ENCODE results near the gene DBN1.
"Not testable (repeated sequence)": the region's sequence is repeated elsewhere in the genome, so short reads cannot be mapped to it uniquely, and the experiment has no call there.

DBN1 gene

DNA sequence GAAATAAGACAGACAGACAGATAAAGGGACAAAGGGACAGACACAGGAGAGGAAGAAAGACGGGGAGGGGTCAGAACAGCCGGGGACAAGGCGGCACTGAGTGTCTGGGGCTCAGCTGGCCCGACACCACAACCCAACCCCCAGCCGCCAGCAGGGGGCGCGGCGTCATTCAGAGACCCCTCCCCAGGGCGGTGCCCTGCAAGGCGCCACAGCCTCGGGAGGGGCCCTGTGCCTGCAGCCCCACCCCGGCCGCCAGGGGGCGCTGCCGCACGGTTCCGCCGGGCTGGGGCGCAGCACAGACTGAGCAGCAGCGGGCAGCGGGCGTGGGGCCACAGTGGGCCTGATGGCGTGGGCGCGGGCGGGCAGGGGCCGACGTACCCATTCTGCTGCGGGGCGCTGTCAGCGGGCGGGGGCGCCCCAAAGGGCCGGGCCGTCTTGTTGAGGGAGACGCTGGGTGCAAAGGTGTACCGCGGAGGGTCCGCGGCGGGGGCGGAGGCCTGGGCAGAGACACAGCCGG lies 18.1 kb upstream of the DBN1 start:
- no peaks in the 10 kb centered on the region for H3K36me3 ChIP-seq (ENCODE audit: control insufficient read depth, insufficient read depth, low read length)
- peaks cover 1% of the 10 kb centered on the region for H3K4me1 ChIP-seq (ENCODE audit: control insufficient read depth, insufficient read depth, low read length, poor library complexity, severe bottlenecking)
- H3K27me3 ChIP-seq (replicated peaks; ENCODE audit: control insufficient read depth, insufficient read depth, low read length, poor library complexity, severe bottlenecking): no peaks in the 10 kb centered on the region
- DNase-seq: no peak
- no peaks in the 10 kb centered on the region for H3K9me3 ChIP-seq (ENCODE audit: control insufficient read depth, low read length)
- no peak overlapping the region for H3K4me3 ChIP-seq (ENCODE audit: insufficient read depth, low read depth, low read length, poor library complexity, severe bottlenecking)
- H3K27ac ChIP-seq (ENCODE audit: insufficient read depth, low read length, poor library complexity, severe bottlenecking): no peak overlapping the region

DNA sequence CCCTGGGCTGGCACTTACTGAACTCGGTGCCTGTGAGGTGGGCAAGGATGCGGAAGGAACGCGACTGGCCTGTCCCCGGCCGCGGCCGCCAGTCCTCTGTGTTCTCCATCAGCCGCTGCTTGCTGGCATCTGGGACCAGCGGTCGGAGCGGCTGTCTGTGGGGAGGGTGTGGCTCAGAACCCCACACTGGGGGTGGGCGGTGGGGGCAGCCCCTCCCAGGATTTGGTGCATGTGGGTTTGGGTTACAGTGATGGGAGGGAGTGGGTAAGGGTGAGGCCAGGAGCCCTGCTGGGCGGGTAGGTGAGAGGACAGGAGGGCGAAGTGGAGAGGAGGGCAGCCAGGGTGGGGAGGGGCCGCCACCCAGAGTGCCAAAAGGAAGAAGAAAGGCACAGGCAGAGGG lies 17.6 kb upstream of the DBN1 start:
- no peaks in the 10 kb centered on the region for H3K27me3 ChIP-seq (replicated peaks; ENCODE audit: control insufficient read depth, insufficient read depth, low read length, poor library complexity, severe bottlenecking)
- H3K9me3 ChIP-seq (ENCODE audit: control insufficient read depth, low read length): no peaks in the 10 kb centered on the region
- H3K27ac ChIP-seq (ENCODE audit: insufficient read depth, low read length, poor library complexity, severe bottlenecking): no peak overlapping the region
- no peak overlapping the region for H3K4me3 ChIP-seq (ENCODE audit: insufficient read depth, low read depth, low read length, poor library complexity, severe bottlenecking)
- H3K36me3 ChIP-seq (ENCODE audit: control insufficient read depth, insufficient read depth, low read length): no peaks in the 10 kb centered on the region
- H3K4me1 ChIP-seq (ENCODE audit: control insufficient read depth, insufficient read depth, low read length, poor library complexity, severe bottlenecking): no peaks in the 10 kb centered on the region
- DNase-seq: no peak

DNA sequence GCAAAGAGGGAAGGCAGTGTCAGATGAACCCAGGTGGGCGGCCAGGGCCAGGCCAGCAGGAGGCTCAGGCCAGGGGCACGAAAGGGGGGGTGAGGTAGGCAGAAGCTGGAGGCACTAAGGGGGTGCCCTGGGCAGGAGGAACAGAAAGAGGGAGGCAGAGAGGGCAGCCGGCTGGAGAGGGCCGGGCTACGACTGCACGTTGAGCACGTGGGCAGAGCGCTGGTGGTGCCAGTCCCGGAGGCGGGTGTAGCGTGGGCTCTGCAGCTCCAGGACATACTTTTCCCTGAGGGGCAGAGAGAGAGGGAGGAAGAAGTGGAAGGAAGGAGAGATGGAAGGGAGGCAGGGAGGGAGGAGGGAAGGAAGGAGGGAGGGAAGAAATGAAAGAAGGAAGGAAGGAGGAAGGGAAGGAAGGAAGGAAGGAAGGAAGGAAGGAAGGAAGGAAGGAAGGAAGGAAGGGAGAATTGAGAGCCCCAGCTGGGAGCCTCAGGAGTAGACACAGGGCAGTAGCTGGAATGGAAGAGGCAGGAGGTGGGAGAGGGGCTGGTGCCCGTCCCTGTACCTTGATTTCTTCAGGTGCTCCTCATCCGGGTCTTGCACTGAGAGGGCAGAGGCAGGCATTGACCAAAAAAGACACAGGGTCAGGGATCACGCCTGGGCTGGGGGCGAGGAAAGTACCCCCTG lies 17.0 kb upstream of the DBN1 start:
- Histone ChIP-seq H3K27ac (ENCODE audit: insufficient read depth, low read length, poor library complexity, severe bottlenecking) (no peak overlapping the region), H3K36me3 (ENCODE audit: control insufficient read depth, insufficient read depth, low read length) (no peaks in the 10 kb centered on the region), H3K27me3 (replicated peaks; ENCODE audit: control insufficient read depth, insufficient read depth, low read length, poor library complexity, severe bottlenecking) (no peaks in the 10 kb centered on the region), H3K4me1 (ENCODE audit: control insufficient read depth, insufficient read depth, low read length, poor library complexity, severe bottlenecking) (no peaks in the 10 kb centered on the region), H3K9me3 (ENCODE audit: control insufficient read depth, low read length) (no peaks in the 10 kb centered on the region), H3K4me3 (ENCODE audit: insufficient read depth, low read depth, low read length, poor library complexity, severe bottlenecking) (no peak overlapping the region)
- no peak for DNase-seq

DNA sequence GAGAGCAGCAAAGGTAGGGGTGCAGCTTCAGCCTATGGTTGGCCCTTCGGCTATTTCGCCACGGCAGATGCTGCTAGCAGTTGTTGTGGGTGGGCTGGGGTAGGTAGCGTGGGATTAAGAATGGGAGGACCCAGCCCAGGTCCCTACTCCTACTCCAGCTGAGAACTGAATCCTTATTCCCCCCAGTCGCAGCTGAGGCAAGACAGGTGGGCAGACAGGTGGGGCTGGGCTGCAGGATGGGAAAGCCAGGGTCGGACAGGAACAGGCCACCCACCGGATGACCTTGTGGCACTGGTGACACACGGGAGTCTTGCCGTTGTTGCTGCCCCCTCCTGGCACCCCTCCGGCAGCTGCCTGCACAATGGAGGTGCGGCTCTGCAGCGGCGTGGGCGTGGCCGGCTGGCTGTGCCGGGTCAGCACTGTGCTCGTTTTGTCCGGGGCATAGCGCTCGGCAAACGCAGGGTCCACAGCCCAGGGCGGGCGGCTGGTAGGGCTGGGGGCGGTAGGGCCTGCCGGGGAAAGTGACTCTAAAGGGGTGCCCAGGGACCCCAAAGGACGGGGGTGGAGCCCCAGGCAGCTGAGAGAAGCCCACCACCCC lies 15.8 kb upstream of the DBN1 start:
- Histone ChIP-seq H3K27ac (ENCODE audit: insufficient read depth, low read length, poor library complexity, severe bottlenecking) (no peak overlapping the region), H3K36me3 (ENCODE audit: control insufficient read depth, insufficient read depth, low read length) (no peaks in the 10 kb centered on the region), H3K27me3 (replicated peaks; ENCODE audit: control insufficient read depth, insufficient read depth, low read length, poor library complexity, severe bottlenecking) (no peaks in the 10 kb centered on the region), H3K9me3 (ENCODE audit: control insufficient read depth, low read length) (no peaks in the 10 kb centered on the region), H3K4me1 (ENCODE audit: control insufficient read depth, insufficient read depth, low read length, poor library complexity, severe bottlenecking) (no peaks in the 10 kb centered on the region), H3K4me3 (ENCODE audit: insufficient read depth, low read depth, low read length, poor library complexity, severe bottlenecking) (no peak overlapping the region)
- DNase-seq: no peak

DNA sequence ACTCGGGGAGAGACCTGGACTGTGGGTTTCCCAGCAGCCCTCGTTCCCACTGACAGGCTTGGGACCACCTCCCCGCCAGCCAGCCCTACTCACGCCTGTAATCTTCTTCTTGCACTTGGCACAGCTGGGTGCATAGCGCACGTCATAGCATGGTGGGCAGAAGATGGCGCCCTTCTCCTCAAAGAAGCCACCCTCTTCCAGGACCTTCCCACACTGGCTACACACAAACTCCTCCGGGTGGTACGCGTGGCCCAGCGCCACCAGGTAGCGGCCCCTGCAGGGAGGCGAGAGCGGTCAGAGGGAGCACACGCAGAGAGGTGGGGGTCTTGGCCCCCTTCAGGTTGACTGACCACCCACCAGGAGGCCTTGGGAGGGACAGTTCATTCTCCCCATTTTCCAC lies 14.5 kb upstream of the DBN1 start:
- Histone ChIP-seq H3K9me3 (ENCODE audit: control insufficient read depth, low read length) (no peaks in the 10 kb centered on the region), H3K4me3 (ENCODE audit: insufficient read depth, low read depth, low read length, poor library complexity, severe bottlenecking) (no peak overlapping the region), H3K27ac (ENCODE audit: insufficient read depth, low read length, poor library complexity, severe bottlenecking) (no peak overlapping the region), H3K4me1 (ENCODE audit: control insufficient read depth, insufficient read depth, low read length, poor library complexity, severe bottlenecking) (no peaks in the 10 kb centered on the region), H3K27me3 (replicated peaks; ENCODE audit: control insufficient read depth, insufficient read depth, low read length, poor library complexity, severe bottlenecking) (no peaks in the 10 kb centered on the region), H3K36me3 (ENCODE audit: control insufficient read depth, insufficient read depth, low read length) (no peaks in the 10 kb centered on the region)
- DNase-seq: no peak

DNA sequence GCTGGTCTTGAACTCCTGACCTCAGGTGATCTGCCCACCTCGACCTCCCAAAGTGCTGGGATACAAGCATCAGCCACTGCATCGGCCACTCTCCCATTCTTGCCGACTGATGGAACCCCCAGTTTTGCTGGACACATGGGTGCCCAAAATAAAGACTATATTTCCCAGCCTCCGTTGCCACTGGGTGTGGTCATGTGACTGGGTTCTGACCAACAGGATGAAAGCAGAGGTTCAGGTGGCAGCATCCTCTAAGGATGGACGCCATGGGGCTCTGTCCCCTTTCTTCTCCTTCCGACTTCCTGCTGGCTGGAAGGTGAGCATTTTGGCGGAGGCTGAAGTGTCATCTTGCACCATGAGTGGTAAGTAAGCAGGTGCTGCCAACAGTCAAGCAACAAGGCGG lies 13.7 kb upstream of the DBN1 start:
- Histone ChIP-seq H3K27ac (ENCODE audit: insufficient read depth, low read length, poor library complexity, severe bottlenecking) (no peak overlapping the region), H3K9me3 (ENCODE audit: control insufficient read depth, low read length) (no peaks in the 10 kb centered on the region)
- DNase-seq: no peak

DNA sequence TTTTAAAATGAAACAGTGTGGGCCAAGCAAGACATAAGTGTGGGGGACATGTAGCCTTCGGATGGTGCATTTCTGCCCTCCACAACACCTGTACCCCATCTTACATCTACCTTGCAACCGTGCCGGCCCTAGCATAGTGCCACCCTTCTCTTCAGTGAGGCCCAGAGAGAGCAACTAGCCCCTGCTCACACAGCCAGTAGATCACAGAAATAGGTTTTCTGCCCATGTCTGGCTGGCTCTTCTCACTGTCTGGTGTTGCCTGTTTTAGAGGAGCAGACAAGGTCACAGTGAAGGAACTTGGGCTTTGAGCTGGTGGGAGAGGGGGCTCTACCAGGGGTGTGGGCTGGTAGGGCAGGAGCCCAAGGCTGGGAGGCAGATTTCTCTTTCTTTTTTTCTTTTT lies 12.8 kb upstream of the DBN1 start:
- Histone ChIP-seq H3K4me3 (ENCODE audit: insufficient read depth, low read depth, low read length, poor library complexity, severe bottlenecking) (no peak overlapping the region), H3K4me1 (ENCODE audit: control insufficient read depth, insufficient read depth, low read length, poor library complexity, severe bottlenecking) (no peaks in the 10 kb centered on the region), H3K27me3 (replicated peaks; ENCODE audit: control insufficient read depth, insufficient read depth, low read length, poor library complexity, severe bottlenecking) (no peaks in the 10 kb centered on the region), H3K36me3 (ENCODE audit: control insufficient read depth, insufficient read depth, low read length) (no peaks in the 10 kb centered on the region), H3K9me3 (ENCODE audit: control insufficient read depth, low read length) (no peaks in the 10 kb centered on the region), H3K27ac (ENCODE audit: insufficient read depth, low read length, poor library complexity, severe bottlenecking) (no peak overlapping the region)
- no peak for DNase-seq

More for the DNA sequence above, 13.7 kb upstream of the DBN1 start:
- no peaks in the 10 kb centered on the region for H3K36me3 ChIP-seq (ENCODE audit: control insufficient read depth, insufficient read depth, low read length)
- H3K4me3 ChIP-seq (ENCODE audit: insufficient read depth, low read depth, low read length, poor library complexity, severe bottlenecking): no peak overlapping the region
- no peaks in the 10 kb centered on the region for H3K4me1 ChIP-seq (ENCODE audit: control insufficient read depth, insufficient read depth, low read length, poor library complexity, severe bottlenecking)
- H3K27me3 ChIP-seq (replicated peaks; ENCODE audit: control insufficient read depth, insufficient read depth, low read length, poor library complexity, severe bottlenecking): no peaks in the 10 kb centered on the region

DNA sequence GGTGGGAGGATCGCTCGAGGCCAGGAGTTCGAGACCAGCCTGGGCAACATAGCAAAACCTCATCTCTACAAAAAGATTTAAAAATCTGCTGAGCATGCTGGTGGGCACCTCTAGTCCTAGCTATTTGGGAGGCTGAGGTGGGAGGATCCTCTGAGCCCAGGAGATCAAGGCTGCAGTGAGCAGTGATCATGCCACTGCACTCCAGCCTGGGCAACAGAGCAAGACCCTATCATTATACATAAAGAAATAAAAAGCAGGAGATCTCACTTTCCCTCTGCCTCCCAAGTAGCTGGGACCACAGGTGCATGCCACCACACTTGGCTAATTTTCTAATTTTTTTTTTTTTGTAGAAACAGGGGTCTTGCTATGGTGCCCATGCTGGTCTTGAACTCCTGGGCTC lies 12.3 kb upstream of the DBN1 start:
- not testable (repeated sequence) for DNase-seq; H3K27ac ChIP-seq (ENCODE audit: insufficient read depth, low read length, poor library complexity, severe bottlenecking); H3K36me3 ChIP-seq (ENCODE audit: control insufficient read depth, insufficient read depth, low read length); H3K27me3 ChIP-seq (replicated peaks; ENCODE audit: control insufficient read depth, insufficient read depth, low read length, poor library complexity, severe bottlenecking); H3K9me3 ChIP-seq (ENCODE audit: control insufficient read depth, low read length); H3K4me1 ChIP-seq (ENCODE audit: control insufficient read depth, insufficient read depth, low read length, poor library complexity, severe bottlenecking); H3K4me3 ChIP-seq (ENCODE audit: insufficient read depth, low read depth, low read length, poor library complexity, severe bottlenecking)

DNA sequence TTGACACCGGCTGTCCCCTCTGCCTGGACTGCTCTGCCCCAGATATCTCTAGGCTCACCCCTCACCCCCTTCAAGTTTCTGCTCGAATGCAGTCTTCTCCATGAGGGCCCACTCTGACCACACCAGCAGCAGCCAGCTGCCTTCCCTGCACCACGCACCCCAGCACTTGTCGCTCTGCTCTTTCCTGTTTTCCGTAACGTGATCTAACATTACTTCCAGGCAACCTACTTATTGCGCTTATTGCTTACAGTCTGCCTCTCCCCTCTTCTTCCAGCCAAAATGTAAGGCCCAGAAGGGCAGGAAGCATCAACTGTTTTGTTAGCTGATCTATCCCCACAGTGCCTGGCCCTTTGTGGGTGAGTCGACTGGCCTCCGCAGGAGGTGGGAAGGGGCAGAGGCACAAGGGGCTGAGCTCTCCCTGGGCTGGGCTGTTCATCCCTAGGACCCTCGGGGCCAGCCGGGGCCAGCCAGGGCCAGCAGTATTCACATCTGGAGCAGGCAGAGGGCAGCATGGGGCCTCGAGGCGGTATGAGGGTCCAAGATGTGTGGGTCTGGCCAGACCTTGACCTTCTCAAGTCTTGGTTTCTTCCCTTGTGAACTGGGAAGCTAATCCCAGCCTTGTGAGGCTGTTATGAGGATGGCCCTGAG lies 11.6 kb upstream of the DBN1 start:
- H3K36me3 ChIP-seq (ENCODE audit: control insufficient read depth, insufficient read depth, low read length): no peaks in the 10 kb centered on the region
- no peak overlapping the region for H3K27ac ChIP-seq (ENCODE audit: insufficient read depth, low read length, poor library complexity, severe bottlenecking)
- H3K9me3 ChIP-seq (ENCODE audit: control insufficient read depth, low read length): no peaks in the 10 kb centered on the region
- H3K4me3 ChIP-seq (ENCODE audit: insufficient read depth, low read depth, low read length, poor library complexity, severe bottlenecking): no peak overlapping the region
- no peaks in the 10 kb centered on the region for H3K27me3 ChIP-seq (replicated peaks; ENCODE audit: control insufficient read depth, insufficient read depth, low read length, poor library complexity, severe bottlenecking)
- DNase-seq: no peak
- no peaks in the 10 kb centered on the region for H3K4me1 ChIP-seq (ENCODE audit: control insufficient read depth, insufficient read depth, low read length, poor library complexity, severe bottlenecking)

Data from effector memory CD4-positive, alpha-beta T cell (primary cell).